HUES6 (cell line): ENCODE results near the gene UBTD1.
"Not testable (repeated sequence)": the region's sequence is repeated elsewhere in the genome, so short reads cannot be mapped to it uniquely, and the experiment has no call there.

Experiments
- H3K27ac ChIP-seq: 2 replicates; pipeline ENCODE4 v1.7.0; 2013; ENCODE audit warnings: low read depth, mild to moderate bottlenecking, low read length, inconsistent platforms
- H3K27me3 ChIP-seq: 2 replicates; pipeline ENCODE4 v1.6.1; 2013; ENCODE audit warnings: low read length; ENCODE audit not compliant: control insufficient read depth, insufficient read depth
- H3K36me3 ChIP-seq: 2 replicates; pipeline ENCODE4 v1.6.1; 2013; ENCODE audit warnings: low read length; ENCODE audit not compliant: control insufficient read depth, insufficient read depth
- H3K4me1 ChIP-seq: 2 replicates; pipeline ENCODE4 v1.6.1; 2013; ENCODE audit warnings: low read length; ENCODE audit not compliant: control insufficient read depth, insufficient read depth
- H3K4me3 ChIP-seq: 2 replicates; pipeline ENCODE4 v1.5.1; 2013; ENCODE audit warnings: low read depth, low read length
- H3K9ac ChIP-seq: one replicate; pipeline ENCODE4 v1.6.1; 2013; ENCODE audit warnings: mild to moderate bottlenecking, low read length
- H3K9me3 ChIP-seq: 2 replicates; pipeline ENCODE4 v1.6.1; 2013; ENCODE audit warnings: low read depth, low read length; ENCODE audit not compliant: control insufficient read depth, insufficient read depth

Gene UBTD1

DNA sequence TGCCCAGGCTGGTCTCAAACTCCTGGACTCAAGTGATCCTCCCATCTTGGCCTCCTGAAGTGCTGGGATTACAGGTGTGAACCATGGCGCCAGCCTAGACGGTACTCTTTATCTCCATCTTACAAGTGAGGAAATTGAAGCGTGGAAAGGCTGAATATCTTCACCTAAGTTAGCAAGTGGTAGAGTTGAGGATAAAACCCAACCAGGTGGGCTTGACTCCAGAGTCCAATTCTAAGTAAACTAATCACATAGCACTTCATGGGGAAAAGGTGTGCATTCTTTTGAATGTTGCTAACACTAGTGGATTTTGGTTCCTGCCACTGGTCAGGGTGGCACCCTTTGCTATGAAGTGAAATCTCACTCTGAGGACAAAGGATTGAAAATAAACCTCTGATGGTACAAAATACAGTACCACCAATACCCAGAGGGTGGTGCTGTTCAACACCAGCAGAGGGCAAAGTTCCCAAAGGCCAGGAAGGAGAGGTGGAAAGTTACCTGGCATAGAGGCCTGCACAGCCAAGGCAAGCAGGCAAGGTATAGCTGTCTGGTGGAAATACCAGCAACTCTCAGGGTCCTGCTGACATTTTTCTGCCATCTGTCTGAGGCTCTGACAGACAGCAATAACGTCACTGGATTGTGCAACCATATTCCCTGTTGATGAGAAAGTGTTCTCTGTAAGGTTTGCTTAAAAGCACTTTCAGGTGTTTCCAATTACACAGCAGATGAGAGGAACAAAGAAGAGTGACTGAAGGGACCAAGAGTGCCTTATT lies 35.2 kb upstream of the UBTD1 start:
- Histone ChIP-seq H3K27ac (no peak overlapping the region), H3K9ac (no peak overlapping the region), H3K9me3 (no peaks in the 10 kb centered on the region), H3K4me3 (no peak overlapping the region), H3K4me1 (no peaks in the 10 kb centered on the region), H3K27me3 (no peaks in the 10 kb centered on the region), H3K36me3 (peaks cover 96% of the 10 kb centered on the region)

DNA sequence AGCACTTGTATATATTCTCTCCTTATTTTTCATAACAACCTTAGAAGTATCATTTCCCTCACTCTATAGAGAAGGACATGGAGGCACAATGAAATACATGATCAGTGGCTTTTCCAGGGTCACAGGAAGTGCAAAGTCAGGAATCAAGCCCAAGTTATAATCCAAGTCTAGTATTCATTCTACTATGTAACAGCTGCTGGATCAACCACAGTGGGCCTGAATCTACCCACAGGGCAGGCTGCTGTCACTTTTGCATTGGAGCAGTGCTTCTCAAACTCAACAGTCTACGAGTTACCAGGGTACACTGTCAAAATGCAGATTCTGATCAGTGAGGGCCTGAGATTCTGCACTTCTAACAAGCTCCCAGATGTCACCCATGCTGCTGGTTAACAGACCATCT lies 34.5 kb upstream of the UBTD1 start:
- Histone ChIP-seq H3K36me3 (peaks cover 96% of the 10 kb centered on the region), H3K27ac (no peak overlapping the region), H3K27me3 (no peaks in the 10 kb centered on the region), H3K9me3 (no peaks in the 10 kb centered on the region), H3K4me3 (no peak overlapping the region), H3K4me1 (no peaks in the 10 kb centered on the region), H3K9ac (no peak overlapping the region)

DNA sequence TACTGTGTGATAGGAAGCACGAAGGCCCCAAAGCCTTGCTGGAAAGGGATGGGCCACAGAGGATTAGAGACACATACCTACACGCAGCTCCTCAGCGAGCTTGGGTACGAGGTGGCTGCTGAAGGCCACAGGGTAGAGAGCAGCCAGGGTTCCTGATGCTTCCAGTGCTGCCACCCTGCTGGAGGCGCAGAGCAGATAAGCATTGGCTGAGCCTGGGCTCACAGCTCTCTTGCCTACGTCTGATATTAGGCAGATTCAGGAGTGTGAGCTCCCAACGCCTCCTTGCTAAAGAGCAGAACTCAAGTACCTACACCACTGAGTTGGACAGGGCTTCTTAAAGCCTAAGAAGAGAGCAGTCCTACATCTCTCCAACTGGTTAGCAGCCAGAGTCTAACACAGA lies 32.7 kb upstream of the UBTD1 start:
- H3K9ac ChIP-seq = no peak overlapping the region
- H3K27ac ChIP-seq = no peak overlapping the region
- no peaks in the 10 kb centered on the region for H3K9me3 ChIP-seq
- H3K27me3 ChIP-seq = no peaks in the 10 kb centered on the region
- no peaks in the 10 kb centered on the region for H3K4me1 ChIP-seq
- peaks cover 96% of the 10 kb centered on the region for H3K36me3 ChIP-seq
- H3K4me3 ChIP-seq = no peak overlapping the region

DNA sequence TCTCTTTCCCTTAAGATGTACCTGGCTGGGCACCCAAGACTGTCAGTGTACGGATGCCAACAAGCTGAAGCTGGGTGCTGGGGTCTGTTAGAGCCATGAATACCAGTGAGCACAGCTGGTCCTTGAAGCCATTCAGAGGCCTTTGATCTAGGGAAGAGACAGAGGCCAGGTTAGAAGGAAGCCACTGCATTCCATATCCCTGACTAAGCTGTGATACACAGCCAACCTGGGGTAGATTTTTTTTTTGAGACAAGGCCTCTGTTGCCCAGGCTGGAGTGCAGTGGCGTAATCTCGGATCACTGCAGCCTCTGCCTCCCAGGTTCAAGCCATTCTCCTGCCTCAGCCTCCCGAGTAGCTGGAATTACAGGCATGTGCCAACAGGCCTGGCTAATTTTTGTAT lies 32.0 kb upstream of the UBTD1 start:
- Histone ChIP-seq H3K36me3 (peaks cover 89% of the 10 kb centered on the region), H3K4me1 (no peaks in the 10 kb centered on the region), H3K4me3 (no peak overlapping the region), H3K9me3 (no peaks in the 10 kb centered on the region), H3K27ac (no peak overlapping the region), H3K9ac (no peak overlapping the region), H3K27me3 (no peaks in the 10 kb centered on the region)

DNA sequence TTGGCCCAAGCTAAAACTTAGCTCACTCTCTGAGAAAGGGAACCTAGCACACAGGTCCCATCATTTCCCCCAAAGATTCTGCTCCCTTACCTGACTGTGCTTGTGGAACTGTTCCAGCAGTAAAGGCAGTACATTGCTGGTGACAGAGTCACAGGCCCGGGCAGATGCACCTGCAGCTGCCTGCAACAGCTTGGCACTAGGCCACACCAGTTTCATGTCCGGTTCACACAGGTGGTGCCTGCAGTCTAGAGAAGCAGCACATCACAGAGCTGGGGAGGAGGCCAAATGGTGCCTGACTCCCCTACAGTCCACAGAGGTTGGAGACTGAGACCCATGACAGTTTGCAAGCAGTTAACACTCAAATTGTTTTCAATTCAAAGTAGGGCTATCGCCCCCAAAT lies 30.6 kb upstream of the UBTD1 start:
- no peaks in the 10 kb centered on the region for H3K9me3 ChIP-seq
- H3K4me1 ChIP-seq = no peaks in the 10 kb centered on the region
- peaks cover 86% of the 10 kb centered on the region for H3K36me3 ChIP-seq
- H3K9ac ChIP-seq = no peak overlapping the region
- no peaks in the 10 kb centered on the region for H3K27me3 ChIP-seq
- H3K27ac ChIP-seq = no peak overlapping the region
- H3K4me3 ChIP-seq = no peak overlapping the region

DNA sequence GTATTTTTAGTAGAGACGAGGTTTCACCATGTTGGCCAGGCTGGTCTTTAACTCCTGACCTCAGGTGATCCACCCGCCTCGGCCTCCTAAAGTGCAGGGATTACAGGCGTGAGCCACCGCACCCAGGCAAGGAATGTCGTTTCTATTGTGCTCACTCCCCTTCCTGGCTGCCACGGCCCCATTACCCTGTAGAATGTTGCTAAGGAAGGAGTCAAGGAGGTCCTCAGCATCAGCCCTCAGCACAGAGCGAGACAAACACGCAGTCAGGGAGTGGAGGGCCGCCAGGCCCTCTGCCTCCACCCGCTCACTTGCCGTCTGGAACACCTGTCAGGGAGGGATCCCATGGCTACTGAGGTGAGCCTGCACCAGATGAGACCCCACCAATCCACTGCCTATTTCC lies 29.9 kb upstream of the UBTD1 start:
- H3K27me3 ChIP-seq, H3K4me3 ChIP-seq, H3K27ac ChIP-seq, H3K9me3 ChIP-seq, H3K9ac ChIP-seq, H3K4me1 ChIP-seq: not testable (repeated sequence)
- peaks cover 87% of the 10 kb centered on the region for H3K36me3 ChIP-seq

DNA sequence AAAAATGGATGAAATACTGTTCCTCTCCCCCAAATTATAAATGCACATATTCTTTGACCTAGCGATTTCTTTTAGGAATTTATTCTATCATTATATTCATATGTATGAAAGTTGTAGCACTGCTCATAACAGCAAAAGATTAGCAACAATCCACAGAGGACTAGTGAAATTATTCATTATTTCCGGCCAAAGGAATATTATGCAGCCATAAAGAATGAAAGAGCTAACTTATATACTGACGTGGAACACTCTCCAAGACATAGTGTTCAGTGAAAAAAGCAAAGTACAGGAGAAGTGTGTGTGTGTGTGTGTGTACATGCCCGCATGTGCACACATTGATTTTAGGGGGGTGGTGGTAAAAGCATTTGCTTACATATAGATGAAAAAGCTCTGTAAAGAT lies 23.8 kb upstream of the UBTD1 start:
- peaks cover 82% of the 10 kb centered on the region for H3K36me3 ChIP-seq
- H3K4me3 ChIP-seq = no peak overlapping the region
- no peaks in the 10 kb centered on the region for H3K27me3 ChIP-seq
- H3K9me3 ChIP-seq = no peaks in the 10 kb centered on the region
- H3K9ac ChIP-seq = no peak overlapping the region
- peaks cover 9% of the 10 kb centered on the region for H3K4me1 ChIP-seq
- no peak overlapping the region for H3K27ac ChIP-seq

DNA sequence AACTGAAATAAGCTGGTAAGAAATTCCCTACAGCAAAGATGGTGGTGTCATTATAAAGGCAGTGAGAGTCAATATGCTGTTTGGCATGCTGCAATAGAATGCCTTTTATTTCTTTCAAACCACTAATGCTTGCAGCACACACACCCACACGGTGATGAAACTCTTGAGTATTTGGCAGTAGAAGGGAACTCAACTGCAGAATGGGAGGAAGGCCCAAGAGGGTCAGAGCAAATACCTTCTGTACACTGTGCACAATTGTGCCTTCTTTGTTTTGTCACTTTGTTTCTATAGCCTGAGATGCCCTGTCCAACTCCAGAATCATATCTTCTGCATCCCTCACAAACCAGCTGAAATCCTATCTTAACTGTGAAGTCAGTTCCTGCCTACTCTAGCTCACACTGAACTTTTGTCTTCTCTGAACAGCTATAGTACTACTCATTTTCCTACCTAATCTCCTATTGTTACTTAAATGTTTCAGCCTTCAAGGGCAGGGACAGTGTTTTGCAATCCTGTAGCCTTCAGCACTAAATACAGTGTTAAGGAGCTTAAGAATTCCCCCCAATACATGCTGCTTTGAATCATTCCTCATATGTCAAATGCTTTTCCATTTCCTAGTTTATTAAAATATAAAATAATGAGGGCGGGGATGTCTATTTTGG lies 22.7 kb upstream of the UBTD1 start:
- Histone ChIP-seq H3K27ac (no peak overlapping the region), H3K36me3 (peaks cover 77% of the 10 kb centered on the region), H3K27me3 (no peaks in the 10 kb centered on the region), H3K4me3 (no peak overlapping the region), H3K9ac (no peak overlapping the region), H3K9me3 (no peaks in the 10 kb centered on the region), H3K4me1 (peaks cover 18% of the 10 kb centered on the region)

DNA sequence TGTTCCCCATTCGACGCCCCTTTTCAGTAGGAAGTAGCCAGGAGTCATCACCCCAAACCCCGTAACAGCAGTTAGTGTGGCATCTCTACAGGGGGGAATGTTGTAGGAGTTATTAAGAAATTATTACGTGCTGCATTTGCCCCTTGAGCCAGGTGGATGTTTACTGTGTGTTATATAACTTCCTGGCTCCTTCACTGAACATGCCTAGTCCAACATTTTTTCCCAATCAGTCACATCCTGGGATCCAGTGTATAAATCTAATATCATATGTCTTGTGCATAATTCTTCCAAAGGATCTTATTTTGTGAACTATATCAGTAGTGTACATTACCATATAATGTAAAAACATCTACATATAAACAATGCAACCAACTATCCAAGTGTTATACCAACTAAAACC lies 19.3 kb upstream of the UBTD1 start:
- not testable (repeated sequence) for H3K27me3 ChIP-seq, H3K9me3 ChIP-seq
- Histone ChIP-seq H3K27ac (peak overlapping the region; percentile 75), H3K4me1 (peaks cover 24% of the 10 kb centered on the region), H3K4me3 (peak overlapping the region; percentile 17; the same call in 1 of the 2 replicates), H3K9ac (peak overlapping the region; percentile 17), H3K36me3 (peaks cover 70% of the 10 kb centered on the region)

DNA sequence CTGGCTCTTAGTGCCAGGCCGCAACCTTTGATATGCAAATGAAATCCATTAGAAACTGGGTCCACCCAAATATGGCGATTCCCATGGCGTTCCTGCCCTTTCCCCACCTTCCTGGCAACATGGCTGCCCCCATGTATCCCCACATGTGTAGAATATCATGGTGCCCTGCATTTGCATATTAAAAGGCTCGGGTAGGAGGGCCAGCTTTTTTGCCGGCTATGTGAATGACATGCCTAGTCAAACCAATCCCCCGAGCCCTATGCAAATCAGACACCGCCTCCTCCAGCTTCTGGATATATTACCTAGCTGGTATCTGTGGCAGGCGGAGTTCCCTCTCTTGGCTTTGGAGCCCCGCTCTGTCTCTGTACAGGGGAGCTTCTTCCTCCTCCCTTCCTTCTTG lies 18.8 kb upstream of the UBTD1 start:
- Histone ChIP-seq H3K36me3 (peaks cover 67% of the 10 kb centered on the region), H3K9me3 (no peaks in the 10 kb centered on the region), H3K4me3 (0 out of 2 replicates have a peak overlapping the region, but pooled peaks have one; percentile 17), H3K27me3 (no peaks in the 10 kb centered on the region), H3K9ac (no peak overlapping the region), H3K4me1 (peaks cover 24% of the 10 kb centered on the region), H3K27ac (peak overlapping the region; percentile 75; the same call in 1 of the 2 replicates)

DNA sequence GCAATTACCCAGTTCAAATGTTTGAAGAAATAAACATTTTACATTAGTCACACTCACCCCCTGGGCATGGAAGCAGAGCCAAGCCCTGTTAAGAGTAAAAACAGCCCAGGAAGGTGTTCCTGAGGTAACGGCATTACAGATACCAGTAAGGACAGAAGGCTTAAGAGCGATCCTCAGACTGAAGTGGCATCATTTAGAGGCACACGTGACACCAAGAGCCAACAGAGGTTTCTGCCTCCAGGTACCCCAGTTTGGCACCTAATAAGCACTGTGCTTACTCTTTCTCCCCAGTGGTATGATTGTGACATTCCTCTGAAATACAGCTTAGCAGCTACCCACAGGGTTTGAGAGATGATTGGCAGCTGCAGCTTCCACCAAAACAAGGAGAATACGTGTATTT lies 17.7 kb upstream of the UBTD1 start:
- H3K9me3 ChIP-seq = no peaks in the 10 kb centered on the region
- no peak overlapping the region for H3K9ac ChIP-seq
- H3K4me1 ChIP-seq = peaks cover 24% of the 10 kb centered on the region
- peaks cover 65% of the 10 kb centered on the region for H3K36me3 ChIP-seq
- peak overlapping the region; percentile 46; the same call in 1 of the 2 replicates for H3K27ac ChIP-seq
- no peaks in the 10 kb centered on the region for H3K27me3 ChIP-seq
- no peak overlapping the region for H3K4me3 ChIP-seq
